CD4-positive, alpha-beta T cell treated with Interleukin-6 at 100 ng/mL for 8 hours (primary cell): Measurements from ENCODE around the gene HBA2.
"Not testable (repeated sequence)": the region's sequence is repeated elsewhere in the genome, so short reads cannot be mapped to it uniquely, and the experiment has no call there.

Source experiments
- DNase-seq: peaks from one replicate; pipeline ENCODE4 v3.0.0-alpha.2; 2020; ENCODE audit warnings: mixed read lengths, low spot score

The HBA2 gene

GRCh38 chr16:175011-175949, 2.6 kb downstream of the HBA2 start:
- no peak for DNase-seq

DNA sequence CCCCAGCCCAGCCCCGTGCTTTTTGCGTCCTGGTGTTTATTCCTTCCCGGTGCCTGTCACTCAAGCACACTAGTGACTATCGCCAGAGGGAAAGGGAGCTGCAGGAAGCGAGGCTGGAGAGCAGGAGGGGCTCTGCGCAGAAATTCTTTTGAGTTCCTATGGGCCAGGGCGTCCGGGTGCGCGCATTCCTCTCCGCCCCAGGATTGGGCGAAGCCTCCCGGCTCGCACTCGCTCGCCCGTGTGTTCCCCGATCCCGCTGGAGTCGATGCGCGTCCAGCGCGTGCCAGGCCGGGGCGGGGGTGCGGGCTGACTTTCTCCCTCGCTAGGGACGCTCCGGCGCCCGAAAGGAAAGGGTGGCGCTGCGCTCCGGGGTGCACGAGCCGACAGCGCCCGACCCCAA, 3.3 kb downstream of the HBA2 start:
- not testable (repeated sequence) for DNase-seq

- not testable (repeated sequence) for DNase-seq
These were observed 4.1 kb downstream of the HBA2 start, which contains the start of gene HBA1 for GRCh38 chr16:176477-177382. Gene HBA1, plus strand, starts transcription at chr16:176680. Its CDS starts 37 bp downstream, at chr16:176717.

- DNase-seq = no peak
These were observed 4.7 kb downstream of the HBA2 start for GRCh38 chr16:177394-177822.

- DNase-seq = no peak
These were observed 5.4 kb downstream of the HBA2 start for GRCh38 chr16:177981-178667.

- DNase-seq = no peak
These were observed 6.0 kb downstream of the HBA2 start for GRCh38 chr16:178668-179015.

DNA sequence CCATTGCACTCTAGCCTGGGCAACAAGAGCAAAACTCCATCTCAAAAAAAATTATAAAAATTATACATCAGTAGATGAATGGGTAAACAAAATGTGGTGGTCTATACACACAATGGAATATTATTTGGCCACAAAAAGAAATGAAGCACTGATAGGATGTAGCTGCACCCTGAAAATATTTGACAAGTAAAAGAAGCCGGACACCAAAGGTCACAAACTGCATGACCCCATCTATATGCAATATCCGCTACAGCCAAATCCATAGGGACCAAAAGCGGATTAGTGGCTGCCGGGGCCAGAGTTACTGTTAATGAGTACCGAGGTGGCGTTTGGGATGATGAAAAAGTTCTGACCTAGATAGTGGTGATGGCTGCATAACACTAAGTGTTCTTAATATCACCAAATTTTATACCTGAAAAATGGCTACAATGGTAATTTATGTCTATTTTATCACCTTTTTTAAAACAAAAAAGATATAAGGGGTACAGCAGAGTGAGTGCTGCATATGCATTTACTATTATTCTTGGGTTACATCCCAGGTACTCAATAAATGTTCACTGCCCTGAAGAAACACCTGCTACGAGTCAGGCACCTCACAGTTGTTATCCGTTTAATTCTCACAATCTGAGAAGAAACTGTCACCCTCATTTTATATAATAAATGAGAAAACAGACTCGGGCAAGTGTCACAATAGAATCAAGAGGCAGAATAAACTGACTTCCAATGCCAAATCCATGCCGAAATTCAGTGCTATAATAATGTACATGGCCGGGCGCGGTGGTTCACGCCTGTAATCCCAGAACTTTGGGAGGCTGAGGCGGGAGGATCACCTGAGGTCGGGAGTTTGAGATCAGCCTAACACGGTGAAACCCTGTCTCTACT, 6.8 kb downstream of the HBA2 start:
- no peak for DNase-seq

GRCh38 chr16:180101-180675, 7.5 kb downstream of the HBA2 start, which contains the start of gene HBQ1:
Gene HBQ1, plus strand, starts transcription at chr16:180459. Its CDS starts 28 bp downstream, at chr16:180487.
- no peak for DNase-seq

DNA sequence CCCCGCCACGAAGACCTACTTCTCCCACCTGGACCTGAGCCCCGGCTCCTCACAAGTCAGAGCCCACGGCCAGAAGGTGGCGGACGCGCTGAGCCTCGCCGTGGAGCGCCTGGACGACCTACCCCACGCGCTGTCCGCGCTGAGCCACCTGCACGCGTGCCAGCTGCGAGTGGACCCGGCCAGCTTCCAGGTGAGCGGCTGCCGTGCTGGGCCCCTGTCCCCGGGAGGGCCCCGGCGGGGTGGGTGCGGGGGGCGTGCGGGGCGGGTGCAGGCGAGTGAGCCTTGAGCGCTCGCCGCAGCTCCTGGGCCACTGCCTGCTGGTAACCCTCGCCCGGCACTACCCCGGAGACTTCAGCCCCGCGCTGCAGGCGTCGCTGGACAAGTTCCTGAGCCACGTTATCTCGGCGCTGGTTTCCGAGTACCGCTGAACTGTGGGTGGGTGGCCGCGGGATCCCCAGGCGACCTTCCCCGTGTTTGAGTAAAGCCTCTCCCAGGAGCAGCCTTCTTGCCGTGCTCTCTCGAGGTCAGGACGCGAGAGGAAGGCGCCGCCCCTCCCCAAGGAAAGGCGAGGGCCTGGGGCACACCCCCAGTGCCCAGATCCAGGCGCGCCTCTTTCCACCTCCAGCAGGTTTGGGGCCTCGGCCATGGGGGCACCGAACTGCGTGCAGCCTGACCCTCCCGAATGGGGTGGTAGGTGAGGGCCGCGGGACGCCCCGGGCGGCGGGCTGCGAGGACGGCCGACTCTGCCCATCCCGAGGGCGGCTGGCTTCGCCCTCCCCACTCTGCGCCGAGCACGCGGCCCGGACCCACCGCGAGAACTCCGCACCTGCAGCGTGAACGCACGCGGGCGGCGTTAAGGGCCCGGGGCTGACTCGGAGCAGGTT, 8.2 kb downstream of the HBA2 start:
- DNase-seq = peak; percentile 78

- DNase-seq = no peak
These were observed 8.9 kb downstream of the HBA2 start for GRCh38 chr16:181565-182021.

- DNase-seq = no peak
These were observed 10.3 kb downstream of the HBA2 start for GRCh38 chr16:183005-183404.

GRCh38 chr16:185213-185612, 12.5 kb downstream of the HBA2 start:
- no peak for DNase-seq

- DNase-seq = no peak
These were observed 13.0 kb downstream of the HBA2 start for GRCh38 chr16:185691-186090.

DNA sequence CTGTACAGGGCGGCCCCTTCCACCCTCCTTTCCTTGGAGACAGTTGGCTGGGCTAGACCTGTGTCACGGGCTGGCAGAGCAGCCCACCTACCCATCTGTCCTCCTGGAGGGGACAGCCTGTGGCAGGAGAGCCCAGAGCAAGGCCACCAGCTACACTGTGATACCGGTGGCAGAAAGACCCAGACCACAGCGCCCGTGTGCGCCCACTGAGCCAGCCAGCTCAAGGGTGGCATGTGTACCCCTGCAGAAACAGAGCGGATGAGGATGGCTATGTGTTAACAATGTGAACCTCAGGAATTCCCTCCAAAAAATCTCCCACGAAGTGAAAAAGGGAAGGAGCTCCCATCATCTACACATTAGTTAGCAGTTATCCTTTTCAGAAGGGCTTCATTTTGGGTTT, 14.7 kb downstream of the HBA2 start:
- no peak for DNase-seq

- peak; percentile 24 for DNase-seq
These were observed 16.0 kb downstream of the HBA2 start for GRCh38 chr16:188674-189073.

DNA sequence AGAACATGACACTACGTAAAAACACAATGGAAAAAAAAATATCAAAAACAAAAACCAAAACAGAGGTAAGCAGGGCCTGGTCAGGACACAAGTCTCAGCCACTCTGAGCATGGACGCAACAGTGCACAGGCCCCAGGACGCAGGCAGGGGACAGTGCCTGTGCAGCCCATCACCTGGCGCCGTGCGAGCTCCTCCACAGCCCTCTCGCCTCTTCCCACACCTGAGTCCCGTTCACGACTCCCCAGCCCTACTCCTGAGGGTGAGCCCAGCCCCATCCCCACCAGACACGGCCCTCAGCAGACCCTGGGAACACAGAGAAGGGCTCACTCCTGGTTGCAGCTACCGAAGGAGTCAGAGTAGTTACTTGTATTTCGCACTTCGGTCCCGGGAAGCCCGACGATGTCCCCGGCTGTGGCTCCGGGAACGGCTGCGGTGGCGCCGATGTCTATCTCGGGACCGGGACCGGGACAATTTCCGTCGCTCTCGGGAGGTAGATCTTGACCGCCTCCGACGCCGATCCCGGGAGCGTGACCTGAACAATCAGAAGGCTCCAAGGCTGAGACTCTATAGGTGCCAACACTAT, 17.0 kb downstream of the HBA2 start:
- no peak for DNase-seq

DNA sequence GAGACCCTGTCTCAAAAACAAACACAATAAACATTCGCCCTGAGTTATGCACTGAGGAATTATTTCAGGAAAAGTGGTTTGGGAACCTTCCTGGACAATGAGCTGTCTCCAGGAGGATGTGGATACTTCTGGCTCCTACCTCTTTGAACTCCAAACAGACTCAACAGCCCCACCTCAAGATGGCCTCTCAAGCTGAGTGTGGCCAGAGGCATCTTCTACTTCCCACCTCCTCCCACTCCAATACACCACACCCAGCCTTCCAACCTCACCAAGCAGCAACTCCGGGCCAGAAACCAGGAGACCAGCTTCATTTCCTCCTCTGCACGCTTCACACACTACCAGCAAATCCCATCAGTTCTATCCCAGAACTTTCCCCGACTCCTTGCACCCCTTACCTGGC, 19.2 kb downstream of the HBA2 start:
- DNase-seq = no peak

- DNase-seq = no peak
These were observed 20.0 kb downstream of the HBA2 start for GRCh38 chr16:192686-193085.

DNA sequence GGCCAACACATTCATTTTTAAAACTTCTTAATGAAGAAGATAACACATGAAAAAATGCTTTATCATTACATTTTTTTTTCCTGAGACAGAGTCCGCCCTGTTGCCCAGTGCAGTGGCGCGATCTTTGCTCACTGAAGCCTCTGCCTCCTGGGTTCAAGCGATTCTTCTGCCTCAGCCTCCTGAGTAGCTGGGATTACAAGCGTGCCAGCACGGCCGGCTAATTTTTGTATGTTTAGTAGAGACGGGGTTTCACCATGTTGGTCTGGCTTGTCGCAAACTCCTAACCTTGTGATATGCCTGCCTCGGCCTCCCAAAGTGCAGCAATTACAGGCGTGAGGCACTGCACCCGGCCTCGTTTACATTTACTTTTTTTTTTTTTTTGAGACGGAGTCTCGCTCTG, 20.8 kb downstream of the HBA2 start:
- DNase-seq = no peak
